DMS114 treated with DMSO at 0.1 percent for 48 hours (cell line): ENCODE measurements around the gene SLC39A8.

Experiments
- DNase-seq: peaks from one replicate; lab custom pipeline; 2025; ENCODE audit not compliant: unreplicated experiment; lab: John Stamatoyannopoulos, UW

SLC39A8 gene

DNA sequence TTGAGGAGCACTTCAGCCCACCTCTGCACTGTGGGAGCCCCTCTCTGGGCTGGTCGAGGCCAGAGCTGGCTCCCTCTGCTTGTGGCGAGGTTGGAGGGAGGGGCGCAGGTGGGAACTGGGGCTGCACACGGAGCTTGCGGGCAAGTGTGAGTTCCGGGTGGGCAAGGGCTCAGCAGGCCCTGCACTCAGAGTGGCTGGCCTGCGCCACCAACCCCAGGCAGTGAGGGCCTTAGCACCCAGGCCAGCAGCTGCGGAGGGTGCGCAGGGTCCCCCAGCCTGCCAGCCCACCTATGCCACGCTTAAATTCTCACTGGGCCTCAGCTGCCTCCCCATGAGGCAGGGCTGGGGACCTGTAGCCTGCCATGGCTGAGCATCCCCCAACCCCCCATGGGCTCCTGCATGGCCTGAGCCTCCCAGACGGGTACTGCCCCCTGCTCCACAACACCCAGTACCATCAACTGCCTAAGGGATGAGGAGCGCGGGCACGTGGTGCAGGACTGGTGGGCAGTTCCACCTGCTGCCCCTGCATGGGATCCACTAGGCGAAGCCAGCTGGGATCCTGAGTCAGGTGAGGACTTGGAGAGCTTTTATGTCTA is 110.9 kb downstream of the SLC39A8 start:
- DNase-seq, result no peak

- DNase-seq, result no peak
These were observed 115.1 kb downstream of the SLC39A8 start for GRCh38 chr4:102230194-102230593.

- DNase-seq, result no peak
These were observed 117.9 kb downstream of the SLC39A8 start for GRCh38 chr4:102227388-102227787.

GRCh38 chr4:102223461-102223860 is 121.8 kb downstream of the SLC39A8 start:
- DNase-seq, result no peak

- no peak for DNase-seq
These were observed 122.4 kb downstream of the SLC39A8 start for GRCh38 chr4:102222838-102223409.

GRCh38 chr4:102219129-102219528 is 126.2 kb downstream of the SLC39A8 start:
- no peak for DNase-seq

DNA sequence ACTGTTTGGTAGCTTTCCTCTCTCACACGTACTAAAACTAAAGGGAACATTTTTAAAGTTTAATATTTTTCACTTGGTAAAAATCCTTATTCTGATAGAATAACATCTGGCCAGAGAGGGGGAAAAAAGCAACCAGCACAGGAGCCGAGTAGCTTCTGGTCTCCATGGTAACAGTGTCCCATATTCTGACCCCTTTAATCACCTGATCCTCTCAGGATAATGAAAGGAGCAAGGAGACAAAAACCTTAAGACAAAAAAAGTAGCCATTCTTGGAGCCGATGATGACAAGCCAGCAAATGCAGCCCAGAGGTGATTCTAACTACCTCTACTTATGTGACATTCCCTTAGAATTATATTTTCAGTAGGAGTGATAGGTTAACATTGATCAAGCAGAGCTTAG is 126.6 kb downstream of the SLC39A8 start:
- no peak for DNase-seq

DNA sequence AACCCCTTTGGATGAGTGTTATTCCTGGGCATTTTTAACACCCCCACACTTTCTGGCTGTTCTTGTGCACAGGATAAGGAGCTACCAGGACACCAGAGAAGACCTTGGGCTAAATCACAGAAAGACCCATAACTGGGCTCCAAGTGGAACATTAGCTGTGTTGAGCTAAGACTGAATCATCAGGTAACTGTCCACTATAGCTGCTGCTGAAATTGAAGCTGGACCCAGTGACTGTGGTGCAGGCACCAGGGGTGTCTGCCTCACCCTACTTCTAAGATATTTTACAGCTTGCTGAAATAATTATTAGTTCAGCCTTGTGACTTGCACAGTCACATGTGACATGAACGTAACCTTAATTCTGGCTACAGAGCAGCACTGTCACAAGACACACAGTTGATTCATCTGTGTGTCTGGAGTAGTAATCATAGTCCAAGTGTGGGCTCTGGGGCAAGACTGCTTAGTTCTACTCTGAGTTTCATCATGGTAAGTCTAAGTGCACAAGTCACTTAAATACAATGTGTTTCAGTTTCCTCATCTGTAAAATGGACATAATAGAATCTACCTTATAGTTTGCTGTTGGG is 127.4 kb downstream of the SLC39A8 start:
- DNase-seq, result no peak

DNA sequence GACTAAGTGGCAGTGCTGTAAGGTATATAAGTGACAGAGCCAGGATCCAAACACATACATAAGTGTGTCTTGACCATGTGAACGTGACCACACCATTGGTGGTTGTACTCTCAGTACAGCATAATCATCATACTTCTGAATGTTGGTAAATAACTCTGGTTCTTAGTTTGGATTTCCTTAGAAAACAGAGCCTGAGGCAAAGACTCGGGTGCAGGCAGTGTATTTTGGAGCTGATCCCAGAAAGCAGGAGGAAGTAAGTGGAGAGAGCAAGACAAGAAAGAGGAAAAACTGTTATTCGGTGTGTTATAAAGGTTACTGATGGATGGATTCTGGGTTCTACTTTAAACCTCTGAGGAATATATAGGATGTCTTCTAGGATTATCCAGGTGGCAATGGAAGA is 127.9 kb downstream of the SLC39A8 start:
- no peak for DNase-seq

GRCh38 chr4:102216666-102217065 is 128.6 kb downstream of the SLC39A8 start:
- no peak for DNase-seq

DNA sequence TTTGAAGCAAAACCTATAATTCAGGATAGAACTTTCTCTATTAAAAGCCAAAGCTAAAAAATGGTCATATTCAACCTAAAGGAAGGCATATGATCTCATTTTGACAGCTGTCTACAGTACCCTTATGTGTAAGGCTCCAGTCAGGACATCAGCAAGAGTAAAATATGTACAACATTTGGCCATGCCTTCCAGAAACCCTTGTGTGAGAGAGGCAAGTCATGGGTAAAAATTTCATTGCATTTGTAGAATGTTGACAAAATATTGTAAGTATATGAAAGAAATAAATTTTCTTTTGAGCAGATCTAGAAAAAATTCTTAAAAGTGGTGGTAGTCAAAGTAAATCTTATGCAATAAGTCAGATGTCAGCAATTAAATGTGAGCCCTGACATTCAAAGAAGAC is 132.3 kb downstream of the SLC39A8 start:
- DNase-seq, result no peak
